Ovary (tissue), 9 donors: ENCODE data around the gene TERB1. TPM values are rescaled to one million over a fixed set of nuclear protein-coding genes. Genes with fewer than 3 reads are reported as not detected.

Experiments
- DNase-seq, 5 donors: peaks; one replicate each; pipeline ENCODE4 v3.0.0-alpha.2; 2019 to 2020
- H3K27ac ChIP-seq, 2 donors: fragments of 200-600 bp; one replicate each; pipeline versions ENCODE4 v1.5.1 to v1.8.0; 2019 to 2022
- H3K27me3 ChIP-seq: fragments of 200-600 bp; one replicate; pipeline ENCODE4 v1.8.0; 2022
- H3K36me3 ChIP-seq: fragments of 200-600 bp; sonication (generic); one replicate; pipeline ENCODE4 v1.5.1; 2019
- H3K4me1 ChIP-seq: one replicate; pipeline ENCODE4 v1.8.1; 2013; ENCODE audit warnings: mild to moderate bottlenecking, moderate library complexity; ENCODE audit not compliant: insufficient read depth
- H3K4me3 ChIP-seq: fragments of 200-600 bp; sonication (generic); one replicate; pipeline ENCODE4 v1.5.1; 2017
- H3K9me3 ChIP-seq, 2 donors: fragments of 200-600 bp in 1 of 2; sonication (generic) in 1 of 2; one replicate each; pipeline versions ENCODE4 v1.5.1 to v1.8.1; 2013 to 2019; ENCODE audit warnings: mild to moderate bottlenecking in 1 of 2, moderate library complexity in 1 of 2
- EP300 ChIP-seq: sonication (generic); formaldehyde crosslinking; IDR thresholded peaks from one replicate; pipeline ENCODE4 v1.6.1; 2017; ENCODE audit warnings: antibody characterized with exemption
- POLR2A ChIP-seq: fragments of 450-650 bp; IDR thresholded peaks from one replicate; pipeline ENCODE4 v1.6.1; 2017; ENCODE audit warnings: antibody characterized with exemption, mild to moderate bottlenecking, moderate library complexity
- WGBS, 3 donors: extraction: QIAGEN DNeasy Blood & Tissue Kit in 1 of 3; methylation state at CpG; one replicate each; pipeline versions ENCODE4 v1.1.5 to v1.1.7; 2013 to 2017; 5-methylcytosine and 5-hydroxymethylcytosine counted together
- intact Hi-C, 4 donors: fragments of 100-400 bp; cut with DNase I; formaldehyde crosslinking; loops; one replicate each; pipeline versions ENCODE4 v1.11.0 to v1.15.1; 2022 to 2023
- polyA plus RNA-seq, 2 donors: library from polyadenylated mRNA; stranded (reverse); fragments of 200-250 nt in 1 of 2; fragments of 350-450 nt in 1 of 2; fragmentation: Illumina TruSeq in 1 of 2; extraction: RNeasy Lipid Tissue Mini Kit (QIAGEN cat#74804) in 1 of 2; gene quantifications; one replicate each; pipeline ENCODE4 v1.2.3, GENCODE V29; 2013 to 2014
- total RNA-seq, 7 donors: library from RNA; depleted of rRNA in 2 of 7; stranded (reverse); fragments of >200 nt in 2 of 7; fragmentation: NEBNext Ultra II Directional in 3 of 7; extraction: Animal tissue kit (Norgen Biotek cat#: 25700) in 3 of 7; gene quantifications; one replicate each; pipeline versions ENCODE4 v1.1.0 to v1.2.4, GENCODE V29; 2016 to 2023
- TF ChIP-seq, protein P1 (sequence below), 3 donors: fragments of 450-650 bp in 2 of 3; fragments of 200-600 bp in 1 of 3; IDR thresholded peaks; one replicate each; pipeline versions ENCODE4 v1.5.1 to v1.8.0; 2016 to 2022; ENCODE audit warnings: antibody characterized with exemption in 3 of 3, mild to moderate bottlenecking in 1 of 3
- donor health status: DM: no; HTN: no; CAD: no; lungs with moderate emphysema.
- donor health status: DM: no; HTN: no; CAD: no.
- donor health status: Bipolar disorder and iron deficiency.
- donor health status: DM: yes; HTN: yes; CAD: no.
- donor health status: DM: no; HTN: no; CAD: no.
- donor health status: DM: yes; HTN: yes; CAD: no.

TERB1 gene
- total and polyA plus RNA-seq, 9 donors, result 0.04 to 0.50 (median 0.31) TPM; not detected in 5

GRCh38 chr16:66714654-66715307, 86.6 kb downstream of the TERB1 start:
- no peaks in the 10 kb centered on the region for H3K27me3 ChIP-seq
- peaks cover 3% of the 10 kb centered on the region for H3K4me1 ChIP-seq
- H3K36me3 ChIP-seq, result no peaks in the 10 kb centered on the region
- no peaks in the 10 kb centered on the region for H3K9me3 ChIP-seq
- intact Hi-C loops, result no loop called here
- no peak overlapping the region for H3K27ac ChIP-seq
- no peak for DNase-seq
- H3K4me3 ChIP-seq, result no peak overlapping the region
- TF ChIP-seq, protein P1, sequence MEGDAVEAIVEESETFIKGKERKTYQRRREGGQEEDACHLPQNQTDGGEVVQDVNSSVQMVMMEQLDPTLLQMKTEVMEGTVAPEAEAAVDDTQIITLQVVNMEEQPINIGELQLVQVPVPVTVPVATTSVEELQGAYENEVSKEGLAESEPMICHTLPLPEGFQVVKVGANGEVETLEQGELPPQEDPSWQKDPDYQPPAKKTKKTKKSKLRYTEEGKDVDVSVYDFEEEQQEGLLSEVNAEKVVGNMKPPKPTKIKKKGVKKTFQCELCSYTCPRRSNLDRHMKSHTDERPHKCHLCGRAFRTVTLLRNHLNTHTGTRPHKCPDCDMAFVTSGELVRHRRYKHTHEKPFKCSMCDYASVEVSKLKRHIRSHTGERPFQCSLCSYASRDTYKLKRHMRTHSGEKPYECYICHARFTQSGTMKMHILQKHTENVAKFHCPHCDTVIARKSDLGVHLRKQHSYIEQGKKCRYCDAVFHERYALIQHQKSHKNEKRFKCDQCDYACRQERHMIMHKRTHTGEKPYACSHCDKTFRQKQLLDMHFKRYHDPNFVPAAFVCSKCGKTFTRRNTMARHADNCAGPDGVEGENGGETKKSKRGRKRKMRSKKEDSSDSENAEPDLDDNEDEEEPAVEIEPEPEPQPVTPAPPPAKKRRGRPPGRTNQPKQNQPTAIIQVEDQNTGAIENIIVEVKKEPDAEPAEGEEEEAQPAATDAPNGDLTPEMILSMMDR (IDR thresholded peaks at IDR 0.05), result no peak
- TF ChIP-seq POLR2A, result no peak
- TF ChIP-seq EP300, result no peak
- 33 to 34% (median 33%) methylated on average over 6 of the region's 6 CpGs for WGBS, 3 donors

DNA sequence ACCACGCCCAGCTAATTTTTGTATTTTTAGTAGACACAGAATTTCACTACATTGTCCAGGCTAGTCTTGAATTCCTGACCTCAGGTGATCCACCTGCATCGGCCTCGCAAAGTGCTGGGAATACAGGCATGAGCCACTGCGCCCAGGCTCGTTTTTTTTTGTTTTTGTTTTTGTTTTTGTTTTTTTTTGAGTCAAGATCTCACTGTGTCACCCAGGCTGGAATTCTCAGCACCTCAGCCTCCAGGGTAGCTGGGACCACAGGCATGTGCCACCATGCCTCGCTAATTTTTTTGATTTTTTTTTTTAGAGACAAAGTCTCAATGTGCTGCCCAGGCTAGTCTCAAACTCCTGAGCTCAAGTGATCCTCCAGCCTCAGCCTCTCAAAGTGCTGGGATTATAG, 87.3 kb downstream of the TERB1 start:
- H3K27me3 ChIP-seq, result no peaks in the 10 kb centered on the region
- no peaks in the 10 kb centered on the region for H3K9me3 ChIP-seq
- no peak overlapping the region for H3K4me3 ChIP-seq
- H3K27ac ChIP-seq, result no peak overlapping the region
- DNase-seq, result no peak
- H3K4me1 ChIP-seq, result peaks cover 3% of the 10 kb centered on the region
- no peak for TF ChIP-seq POLR2A
- no peak for TF ChIP-seq EP300
- TF ChIP-seq, protein P1 (IDR thresholded peaks at IDR 0.05), result no peak
- WGBS, 3 donors, result 84 to 89% (median 84%) methylated on average over 6 of the region's 6 CpGs
- no peaks in the 10 kb centered on the region for H3K36me3 ChIP-seq
- intact Hi-C loops, result no loop called here

- Histone ChIP-seq H3K36me3 (no peaks in the 10 kb centered on the region), H3K4me1 (peaks cover 3% of the 10 kb centered on the region), H3K27ac (no peak overlapping the region), H3K9me3 (no peaks in the 10 kb centered on the region), H3K27me3 (no peaks in the 10 kb centered on the region), H3K4me3 (no peak overlapping the region)
- 47 to 57% (median 53%) methylated on average over 2 of the region's 2 CpGs for WGBS, 3 donors
- DNase-seq, result no peak
- TF ChIP-seq POLR2A (no peak), EP300 (no peak)
- TF ChIP-seq, protein P1 (IDR thresholded peaks at IDR 0.05), result no peak
- intact Hi-C loops, result no loop called here
Observed at GRCh38 chr16:66713076-66713475, 88.3 kb downstream of the TERB1 start.

- Histone ChIP-seq H3K4me1 (peaks cover 3% of the 10 kb centered on the region), H3K4me3 (no peak overlapping the region), H3K36me3 (no peaks in the 10 kb centered on the region), H3K9me3 (no peaks in the 10 kb centered on the region), H3K27me3 (no peaks in the 10 kb centered on the region), H3K27ac (no peak overlapping the region)
- intact Hi-C loops, result no loop called here
- TF ChIP-seq POLR2A (no peak), EP300 (no peak)
- TF ChIP-seq, protein P1 (IDR thresholded peaks at IDR 0.05), result no peak
- no peak for DNase-seq
Observed at GRCh38 chr16:66712512-66712911, 88.9 kb downstream of the TERB1 start.
